SK-MEL-5 (cell line): ENCODE measurements around the gene RASL10A. TPM values are rescaled to one million over a fixed set of nuclear protein-coding genes. Genes with fewer than 3 reads are reported as not detected.

ENCODE experiments used
- DNase-seq: peaks from one replicate; pipeline ENCODE4 v3.0.0-alpha.2; 2016; ENCODE audit warnings: low read depth, low spot score
- in situ Hi-C: cut with HindIII; loops from 2 replicates; pipeline ENCODE4 v1.10.0; 2016; ENCODE audit warnings: low sequenced_read_pairs, high pct_unique_total_duplicates, low pct_unique_long_range_greater_than_20kb
- total RNA-seq: library from RNA; depleted of rRNA; stranded (reverse); fragments of >200 nt; shearing (Covaris generic); gene quantifications from 2 replicates; pipeline ENCODE4 v1.2.3, GENCODE V29; 2014

RASL10A gene
- total RNA-seq, 1 experiment from 2014 or later: not detected

GRCh38 chr22:29341056-29341848 is 25.8 kb upstream of the RASL10A start:
- in situ Hi-C loops: no loop called here
- no peak for DNase-seq

GRCh38 chr22:29340566-29340965 is 25.1 kb upstream of the RASL10A start:
- in situ Hi-C loops: no loop called here
- DNase-seq: no peak

GRCh38 chr22:29339381-29340235 is 24.1 kb upstream of the RASL10A start:
- in situ Hi-C loops: no loop called here
- DNase-seq: no peak

- in situ Hi-C loops: no loop called here
- DNase-seq: no peak
Measured at GRCh38 chr22:29338398-29338797, 22.9 kb upstream of the RASL10A start.

GRCh38 chr22:29337631-29338284 is 22.3 kb upstream of the RASL10A start:
- in situ Hi-C loops: no loop called here
- DNase-seq: no peak

- DNase-seq: no peak
- in situ Hi-C loops: no loop called here
Measured at GRCh38 chr22:29336751-29337490, 21.4 kb upstream of the RASL10A start.

- DNase-seq: no peak
- in situ Hi-C loops: no loop called here
Measured at GRCh38 chr22:29335656-29336055, 20.2 kb upstream of the RASL10A start.

- DNase-seq: no peak
- in situ Hi-C loops: no loop called here
Measured at GRCh38 chr22:29334696-29335344, 19.3 kb upstream of the RASL10A start.

GRCh38 chr22:29334148-29334547 is 18.7 kb upstream of the RASL10A start:
- DNase-seq: no peak
- in situ Hi-C loops: no loop called here

GRCh38 chr22:29332886-29333496 is 17.5 kb upstream of the RASL10A start:
- in situ Hi-C loops: no loop called here
- no peak for DNase-seq

GRCh38 chr22:29331658-29332300 is 16.3 kb upstream of the RASL10A start:
- in situ Hi-C loops: no loop called here
- DNase-seq: no peak

GRCh38 chr22:29331213-29331612 is 15.7 kb upstream of the RASL10A start:
- in situ Hi-C loops: no loop called here

GRCh38 chr22:29330753-29331152 is 15.3 kb upstream of the RASL10A start:
- in situ Hi-C loops: no loop called here
- DNase-seq: no peak

More at GRCh38 chr22:29331213-29331612, 15.7 kb upstream of the RASL10A start:
- no peak for DNase-seq

GRCh38 chr22:29330291-29330690 is 14.8 kb upstream of the RASL10A start:
- DNase-seq: no peak
- in situ Hi-C loops: no loop called here

- in situ Hi-C loops: no loop called here
- DNase-seq: no peak
Measured at GRCh38 chr22:29329581-29329980, 14.1 kb upstream of the RASL10A start.
